ENCODE measurements around the gene MNS1.
"Not testable (repeated sequence)": the region's sequence is repeated elsewhere in the genome, so short reads cannot be mapped to it uniquely, and the experiment has no call there.

Gene MNS1

GRCh38 chr15:56454836-56455235 lies 10.1 kb downstream of the MNS1 start:
- no peak for DNase-seq (ENCODE audit: low read depth in 2 of 2)

- DNase-seq (ENCODE audit: low read depth in 2 of 2), result no peak
These were observed 19.2 kb downstream of the MNS1 start for GRCh38 chr15:56445746-56446145.

- DNase-seq (ENCODE audit: low read depth in 2 of 2), result no peak
These were observed 22.6 kb downstream of the MNS1 start for GRCh38 chr15:56442354-56442753.

DNA sequence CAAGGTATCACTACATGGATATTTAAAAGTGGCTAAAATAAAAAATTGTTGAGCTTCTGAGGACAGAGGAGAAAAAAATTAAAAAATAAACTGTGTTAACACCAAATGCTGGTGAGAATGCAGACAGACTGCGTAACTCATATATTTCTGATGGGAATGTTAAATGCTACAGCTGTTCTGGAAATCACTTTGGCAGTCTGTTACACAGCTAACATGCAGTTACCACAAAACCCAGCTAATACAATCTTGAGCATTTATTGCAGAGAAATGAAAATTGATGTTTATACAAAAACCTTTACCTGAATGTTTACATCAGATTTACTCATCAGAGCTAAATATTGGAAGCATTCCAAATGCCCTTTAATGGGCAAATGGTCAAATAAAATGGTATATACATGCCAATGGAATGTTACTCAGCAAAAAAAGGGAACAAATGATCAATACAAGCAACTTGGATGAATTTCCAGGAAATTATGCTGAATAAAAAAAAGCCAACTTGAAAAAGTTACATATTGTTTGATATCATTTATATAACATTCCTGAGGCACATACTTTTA lies 24.6 kb downstream of the MNS1 start:
- DNase-seq (ENCODE audit: low read depth in 2 of 2), result no peak

DNA sequence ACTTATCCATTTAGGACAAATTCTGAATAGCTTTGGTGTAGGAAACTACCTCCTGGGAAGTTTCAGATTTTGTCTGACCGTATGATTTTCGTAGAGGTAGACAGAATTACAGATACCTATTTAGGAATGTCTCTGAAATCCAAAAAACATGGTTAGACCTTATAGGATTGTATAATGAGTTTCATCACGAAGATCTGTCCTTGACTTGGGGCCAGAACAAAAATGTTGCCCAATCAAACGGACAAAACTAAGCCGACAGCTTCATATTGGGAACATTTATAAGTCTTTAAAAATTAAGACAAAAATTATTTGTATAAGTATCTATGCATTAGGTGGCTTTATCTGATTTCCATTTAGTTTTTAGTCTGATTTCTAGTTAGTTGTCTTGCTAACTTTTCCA lies 32.6 kb downstream of the MNS1 start:
- no peak for DNase-seq (ENCODE audit: low read depth in 2 of 2)

DNA sequence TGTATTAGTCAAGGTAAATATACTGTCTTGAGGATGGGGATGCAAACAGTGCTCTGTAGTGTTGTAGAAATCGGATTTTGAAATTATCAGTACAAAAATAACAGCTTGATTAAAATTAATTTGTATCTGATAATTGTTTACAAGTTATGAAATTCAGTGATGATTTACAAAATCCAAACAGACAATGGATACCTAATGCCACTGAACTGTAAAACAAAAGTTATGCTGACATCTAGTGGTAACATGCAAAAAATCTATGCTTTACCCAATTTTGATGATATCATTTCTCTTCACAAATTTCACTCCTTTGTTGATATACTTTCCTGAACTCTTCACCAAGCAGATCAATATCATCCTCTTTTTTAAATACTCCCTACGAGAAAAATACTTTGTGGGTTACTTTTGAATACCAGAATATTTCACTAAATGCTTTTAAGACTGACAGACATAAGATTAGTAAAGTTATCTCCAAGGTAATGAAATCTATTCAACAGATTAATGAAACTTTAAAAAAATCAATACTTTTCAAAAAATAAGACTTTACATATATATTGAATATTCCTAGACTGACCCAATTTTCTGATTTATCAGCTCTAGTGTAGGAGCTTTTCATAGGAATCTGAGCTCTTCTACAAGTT lies 36.0 kb downstream of the MNS1 start:
- no peak for DNase-seq (ENCODE audit: low read depth in 2 of 2)

DNA sequence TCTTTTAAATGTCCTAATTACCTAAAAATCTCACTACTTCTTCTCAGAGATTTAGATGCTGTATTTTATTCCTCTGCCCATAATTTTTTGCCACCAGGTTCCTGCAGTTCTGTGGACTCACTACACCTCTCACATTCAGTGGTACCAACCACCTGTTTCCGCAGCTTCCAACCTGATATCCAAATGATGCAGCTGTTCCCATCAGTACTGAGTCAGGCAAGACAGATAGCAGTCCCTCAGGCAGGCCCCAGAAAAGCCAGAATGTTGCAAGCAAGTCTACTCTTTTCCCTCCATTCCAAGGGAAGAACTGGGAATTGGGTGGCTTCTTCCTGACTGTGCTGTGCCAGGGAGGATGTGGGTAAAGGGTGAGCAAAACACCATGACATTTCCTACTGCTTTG lies 39.0 kb downstream of the MNS1 start:
- DNase-seq (ENCODE audit: low read depth in 2 of 2), result no peak

DNA sequence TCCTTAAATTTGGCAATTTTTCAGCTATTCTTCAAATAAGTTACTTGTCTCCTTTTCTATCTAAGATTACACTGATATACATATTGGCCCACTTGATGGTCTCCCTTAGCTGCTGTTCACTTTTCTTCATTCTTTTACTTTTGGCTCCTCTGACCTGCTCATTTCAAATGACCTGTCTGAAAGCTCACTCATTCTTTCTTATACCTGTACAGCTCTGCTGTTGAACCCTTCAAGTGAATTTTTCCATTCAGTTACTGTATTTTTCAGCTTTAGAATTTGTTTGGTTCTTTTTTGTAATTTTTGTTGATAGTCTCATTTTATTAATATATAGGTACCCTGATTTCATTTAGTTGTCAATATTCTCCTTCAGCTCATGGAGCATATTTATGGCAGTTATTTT lies 39.7 kb downstream of the MNS1 start:
- DNase-seq (ENCODE audit: low read depth in 2 of 2), result no peak

GRCh38 chr15:56413114-56413733 lies 51.7 kb downstream of the MNS1 start:
- DNase-seq (ENCODE audit: low read depth in 2 of 2), result not testable (repeated sequence)

DNA sequence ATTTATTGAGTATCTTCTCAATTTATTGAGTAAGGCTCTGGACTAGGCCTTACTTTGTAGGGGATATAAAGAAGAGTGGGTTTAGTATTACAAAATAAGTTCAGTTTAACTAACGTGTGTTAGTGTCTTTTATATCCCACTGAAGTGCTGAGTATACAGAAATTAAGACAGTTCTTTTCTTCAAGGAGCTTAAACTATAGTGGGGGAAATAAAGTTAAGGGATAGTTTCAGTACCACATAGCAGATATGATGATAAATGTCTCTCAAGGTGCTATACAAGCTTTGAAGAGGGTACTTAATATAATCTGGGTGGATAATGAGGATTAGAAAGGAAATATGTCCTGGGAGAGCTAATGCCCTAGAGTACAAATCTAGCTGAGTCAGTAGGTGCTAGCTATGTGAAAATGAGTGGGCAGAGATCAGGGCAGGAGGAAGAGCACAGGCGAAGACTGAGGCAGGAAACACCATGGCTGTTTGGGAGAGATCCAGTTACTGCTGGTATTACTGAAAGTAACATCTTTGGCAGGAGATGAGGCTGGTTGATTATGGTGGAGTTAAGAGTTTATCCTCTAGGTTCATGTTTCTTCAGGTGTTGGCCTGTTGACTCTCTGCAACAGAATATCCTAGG lies 53.7 kb downstream of the MNS1 start:
- no peak for DNase-seq (ENCODE audit: low read depth in 2 of 2)

DNA sequence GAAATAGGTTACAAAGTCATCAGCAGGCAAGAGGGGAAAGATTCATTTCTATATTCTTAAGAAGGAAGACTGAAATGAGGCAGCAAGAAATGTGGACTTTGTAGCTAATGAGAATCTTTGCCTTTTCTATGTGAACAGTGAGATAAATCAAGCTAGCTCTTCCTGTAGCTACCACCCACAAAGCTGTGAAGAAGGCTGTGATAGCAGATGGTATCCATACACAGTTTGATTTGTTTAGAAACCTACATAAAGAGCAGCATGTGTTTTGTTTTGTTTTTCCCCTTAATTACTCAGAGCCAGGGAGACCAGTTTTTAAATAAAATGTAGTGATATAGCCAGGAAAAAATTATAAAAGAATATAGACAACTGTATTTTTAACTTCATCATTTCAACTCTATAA lies 54.2 kb downstream of the MNS1 start:
- no peak for DNase-seq (ENCODE audit: low read depth in 2 of 2)

DNA sequence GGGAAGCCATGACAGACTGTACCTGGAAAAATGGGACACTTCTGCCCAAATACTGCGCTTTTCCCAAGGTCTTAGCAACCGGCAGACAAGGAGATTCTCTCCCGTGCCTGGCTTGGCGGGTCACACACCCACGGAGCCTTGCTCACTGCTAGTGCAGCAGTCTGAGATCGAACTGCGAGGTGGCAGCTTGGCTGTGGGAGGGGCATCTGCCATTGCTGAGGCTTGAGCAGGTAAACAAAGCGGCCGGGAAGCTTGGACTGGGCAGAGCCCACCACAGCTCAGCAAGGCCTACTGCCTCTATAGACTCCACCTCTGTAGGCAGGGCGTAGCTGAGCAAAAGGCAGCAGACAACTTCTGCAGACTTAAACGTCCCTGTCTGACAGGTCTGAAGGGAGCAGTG lies 65.7 kb downstream of the MNS1 start:
- DNase-seq (ENCODE audit: low read depth in 2 of 2), result not testable (repeated sequence)

GRCh38 chr15:56397325-56397724 lies 67.6 kb downstream of the MNS1 start:
- not testable (repeated sequence) for DNase-seq (ENCODE audit: low read depth in 2 of 2)

DNA sequence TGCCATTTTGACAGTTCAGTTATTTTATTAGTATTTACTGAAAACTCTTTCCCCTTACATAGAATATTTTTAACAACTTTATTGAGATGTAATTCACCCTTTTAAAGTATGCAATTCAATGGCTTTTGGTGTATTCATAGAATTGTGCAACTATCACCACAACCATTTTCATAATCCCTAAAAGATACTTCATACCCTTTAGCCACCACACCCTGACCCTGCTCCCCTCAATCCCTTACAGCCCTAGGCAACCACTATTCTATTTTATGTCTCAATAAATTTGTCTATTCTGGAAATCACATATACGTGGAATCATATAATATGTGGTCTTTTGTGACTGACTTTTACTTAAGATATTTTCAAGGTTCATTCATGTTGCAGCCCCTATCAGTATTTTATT lies 70.0 kb downstream of the MNS1 start:
- DNase-seq (ENCODE audit: low read depth in 2 of 2), result no peak

DNA sequence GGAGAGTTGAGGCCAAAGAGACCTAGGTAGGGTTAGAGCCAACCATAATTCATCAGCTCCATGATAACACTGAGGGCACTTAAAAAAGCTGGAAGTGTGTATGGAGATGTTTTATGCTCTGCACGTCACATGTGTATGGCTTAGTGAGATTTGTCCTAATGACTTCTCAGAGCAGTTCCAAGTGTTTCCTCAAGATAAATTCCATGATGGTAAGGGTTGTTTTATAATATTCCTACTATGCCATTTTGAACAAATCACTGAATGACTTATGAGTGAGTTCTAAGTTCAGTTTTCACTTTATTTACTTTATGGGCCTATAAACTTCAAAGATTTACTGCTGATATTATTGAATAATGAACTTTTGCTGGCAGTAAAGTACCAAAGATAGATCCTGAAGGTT lies 71.7 kb downstream of the MNS1 start:
- no peak for DNase-seq (ENCODE audit: low read depth in 2 of 2)

DNA sequence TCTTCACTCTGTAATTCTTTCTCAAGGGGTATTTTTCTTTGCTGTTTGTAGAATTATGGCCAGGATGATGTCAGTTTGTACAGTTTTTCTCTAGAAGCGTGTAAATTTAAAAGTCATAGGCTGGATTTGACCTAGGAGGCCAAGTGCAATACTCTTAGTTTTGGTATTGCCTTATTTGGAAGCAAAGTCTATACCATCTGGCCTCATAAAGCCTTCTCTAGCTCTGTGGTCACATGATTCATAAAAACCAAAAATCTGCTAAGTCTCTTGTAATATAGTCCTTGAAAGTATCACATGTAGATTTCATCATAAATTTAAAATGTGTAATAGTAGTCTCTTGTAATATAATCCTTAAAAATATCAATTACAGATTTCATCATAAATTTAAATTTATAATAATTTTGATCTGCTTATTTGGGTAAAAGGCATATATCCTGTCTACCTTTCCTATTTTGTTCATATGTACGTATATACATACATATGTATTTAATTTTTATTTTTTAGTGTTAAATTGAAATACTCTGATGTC lies 74.1 kb downstream of the MNS1 start:
- no peak for DNase-seq (ENCODE audit: low read depth in 2 of 2)

DNA sequence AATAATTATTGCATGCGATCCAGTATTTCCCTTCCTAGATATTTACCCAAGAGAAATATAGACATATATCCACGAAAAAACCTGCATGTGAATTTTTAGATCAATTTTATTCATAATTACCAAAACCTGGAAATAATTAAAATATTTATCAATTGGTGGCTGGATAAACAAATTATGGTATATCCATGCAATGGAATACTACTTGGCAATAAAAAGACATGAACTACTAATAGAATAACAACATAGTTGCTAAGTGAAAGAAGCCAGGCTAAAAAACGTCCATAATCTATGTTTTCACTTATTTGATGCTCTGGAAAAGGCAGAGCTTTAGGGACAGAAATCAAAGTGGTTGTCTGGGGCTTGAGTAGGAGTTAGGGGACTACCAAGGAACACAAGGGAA lies 79.0 kb downstream of the MNS1 start:
- DNase-seq (ENCODE audit: low read depth in 2 of 2), result no peak

GRCh38 chr15:56383010-56383409 lies 81.9 kb downstream of the MNS1 start:
- no peak for DNase-seq (ENCODE audit: low read depth in 2 of 2)

Measured in stimulated activated CD8-positive, alpha-beta memory T cell treated with anti-CD3 and anti-CD28 coated beads, Interleukin-2, amount 100 ng/mL, for 1 hour (primary cell).